Choroid plexus epithelial cell (primary cell): ENCODE results near the gene SERGEF.
A peak's percentile ranks its signal among the peaks of the same experiment; 100 is the strongest.
"Not testable (repeated sequence)": the region's sequence is repeated elsewhere in the genome, so short reads cannot be mapped to it uniquely, and the experiment has no call there.

Experiments
- DNase-seq: peaks from one replicate; pipeline ENCODE4 v3.0.0-alpha.2; 2010; ENCODE audit warnings: low read depth
- H3K4me3 ChIP-seq: 2 replicates; pipeline ENCODE4 v1.5.1; 2011; ENCODE audit warnings: low read depth, mild to moderate bottlenecking, control low read depth, low read length, moderate library complexity
- CTCF ChIP-seq: conservative IDR thresholded peaks from 2 replicates; pipeline ENCODE4 v1.5.1; 2011; ENCODE audit warnings: low read depth, mild to moderate bottlenecking, control low read depth, inconsistent platforms, low read length, moderate library complexity

Gene SERGEF

GRCh38 chr11:17897495-17897894 is 115.4 kb downstream of the SERGEF start:
- no peak overlapping the region for H3K4me3 ChIP-seq
- no peak for TF ChIP-seq CTCF
- no peak for DNase-seq

- not testable (repeated sequence) for H3K4me3 ChIP-seq, DNase-seq
Measured at GRCh38 chr11:17896496-17897151, 116.2 kb downstream of the SERGEF start.

DNA sequence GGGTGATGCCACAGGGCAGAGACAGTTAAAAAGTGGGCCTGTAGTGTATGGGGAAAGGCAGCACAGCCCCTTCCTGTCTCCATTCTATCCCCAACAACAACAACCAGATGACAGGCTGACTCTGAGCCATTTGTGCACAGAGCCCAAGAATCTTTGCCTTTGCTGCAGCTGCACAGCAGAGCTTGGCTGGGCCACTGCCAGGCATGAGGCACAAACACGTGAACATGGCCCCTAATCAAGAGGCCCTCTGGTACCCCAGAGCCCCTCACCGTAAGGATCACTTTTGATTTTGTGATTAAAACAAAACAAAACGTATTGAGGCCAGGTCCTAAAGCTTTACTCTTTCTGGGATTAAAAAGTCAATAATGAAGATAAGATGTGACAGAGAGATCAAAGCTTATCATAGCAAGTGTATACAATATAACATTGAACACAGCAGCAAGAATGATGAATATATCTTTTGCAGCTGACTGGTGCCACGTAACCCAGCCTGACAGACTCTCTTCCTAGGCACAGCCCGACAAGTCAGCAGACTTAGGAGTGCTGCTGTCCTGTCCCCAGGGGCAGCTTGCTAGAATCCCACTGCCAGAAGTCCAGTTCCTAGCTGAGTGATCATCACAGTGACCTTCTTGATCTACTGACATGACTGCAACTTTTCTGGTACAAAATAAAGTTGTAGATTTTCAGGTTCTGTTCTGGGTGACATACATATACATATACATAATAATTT is 117.8 kb downstream of the SERGEF start:
- no peak overlapping the region for H3K4me3 ChIP-seq
- DNase-seq: peak; percentile 17
- TF ChIP-seq CTCF: no peak

DNA sequence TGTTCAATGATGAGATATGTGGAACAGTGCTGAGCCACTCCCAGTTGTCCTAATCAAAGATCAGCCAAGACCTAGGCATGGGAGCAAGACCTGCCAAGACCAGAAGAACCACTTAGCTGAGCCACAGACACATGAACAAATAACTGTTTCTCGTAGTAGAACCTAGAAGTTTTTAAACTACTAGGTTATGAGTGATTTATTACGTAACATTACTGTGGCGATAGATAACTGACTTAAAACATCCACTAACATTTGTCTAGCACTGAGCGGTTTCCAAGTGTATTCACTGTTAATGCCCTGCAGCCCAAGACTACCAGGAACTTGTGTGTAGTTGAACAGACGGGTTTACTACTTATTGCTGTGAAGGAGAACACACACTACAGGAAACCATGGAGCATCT is 120.4 kb downstream of the SERGEF start:
- TF ChIP-seq CTCF: no peak
- no peak for DNase-seq
- no peak overlapping the region for H3K4me3 ChIP-seq

- H3K4me3 ChIP-seq: no peak overlapping the region
- peak; percentile 45 for TF ChIP-seq CTCF
- peak; percentile 33 for DNase-seq
Measured at GRCh38 chr11:17890325-17890724, 122.5 kb downstream of the SERGEF start.

DNA sequence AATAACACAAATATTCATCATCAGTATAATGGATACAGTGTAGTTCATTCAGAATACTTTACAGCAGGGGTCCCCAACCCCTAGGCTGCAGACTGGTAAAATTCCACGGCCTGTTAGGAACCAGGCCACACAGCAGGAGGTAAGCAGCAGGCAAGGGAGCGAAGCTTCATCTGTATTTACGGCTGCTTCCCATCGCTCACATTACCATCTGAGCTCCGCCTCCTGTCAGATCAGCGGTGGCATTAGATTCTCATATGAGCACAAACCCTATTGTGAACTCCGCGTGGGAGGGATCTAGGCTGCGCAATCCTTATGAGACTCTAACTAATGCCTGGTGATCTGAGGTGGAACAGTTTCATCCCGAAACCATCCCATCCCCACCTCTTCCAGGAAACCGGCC is 125.1 kb downstream of the SERGEF start:
- TF ChIP-seq CTCF: no peak
- no peak overlapping the region for H3K4me3 ChIP-seq
- peak; percentile 72 for DNase-seq

DNA sequence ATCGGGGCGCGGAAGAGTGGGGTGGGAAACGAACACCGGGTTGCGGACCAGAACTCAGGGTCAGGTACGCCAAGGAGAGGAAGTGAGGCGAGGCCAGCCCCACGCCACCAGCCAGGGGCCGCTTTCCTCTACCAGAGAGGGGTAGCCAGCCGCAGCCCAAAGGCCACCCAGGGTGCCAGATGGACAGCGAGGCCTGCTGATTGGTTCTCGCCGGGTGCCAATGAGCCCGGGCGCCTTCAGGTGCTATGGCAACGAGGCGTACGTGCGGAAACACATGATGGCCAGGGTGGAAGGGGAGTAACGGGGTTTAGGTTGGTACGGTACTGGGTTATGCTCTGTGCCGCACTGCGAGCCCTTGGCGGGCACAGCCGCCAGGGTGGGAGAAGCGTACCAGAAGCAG is 128.9 kb downstream of the SERGEF start:
- DNase-seq: no peak
- no peak for TF ChIP-seq CTCF
- no peak overlapping the region for H3K4me3 ChIP-seq
